ENCODE data around the gene SHLD1.
"Not testable (repeated sequence)": the region's sequence is repeated elsewhere in the genome, so short reads cannot be mapped to it uniquely, and the experiment has no call there.

Gene SHLD1, protein sequence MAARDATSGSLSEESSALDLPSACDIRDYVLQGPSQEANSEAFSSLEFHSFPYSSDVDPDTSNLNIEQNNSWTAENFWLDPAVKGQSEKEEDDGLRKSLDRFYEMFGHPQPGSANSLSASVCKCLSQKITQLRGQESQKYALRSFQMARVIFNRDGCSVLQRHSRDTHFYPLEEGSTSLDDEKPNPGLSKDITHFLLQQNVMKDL

DNA sequence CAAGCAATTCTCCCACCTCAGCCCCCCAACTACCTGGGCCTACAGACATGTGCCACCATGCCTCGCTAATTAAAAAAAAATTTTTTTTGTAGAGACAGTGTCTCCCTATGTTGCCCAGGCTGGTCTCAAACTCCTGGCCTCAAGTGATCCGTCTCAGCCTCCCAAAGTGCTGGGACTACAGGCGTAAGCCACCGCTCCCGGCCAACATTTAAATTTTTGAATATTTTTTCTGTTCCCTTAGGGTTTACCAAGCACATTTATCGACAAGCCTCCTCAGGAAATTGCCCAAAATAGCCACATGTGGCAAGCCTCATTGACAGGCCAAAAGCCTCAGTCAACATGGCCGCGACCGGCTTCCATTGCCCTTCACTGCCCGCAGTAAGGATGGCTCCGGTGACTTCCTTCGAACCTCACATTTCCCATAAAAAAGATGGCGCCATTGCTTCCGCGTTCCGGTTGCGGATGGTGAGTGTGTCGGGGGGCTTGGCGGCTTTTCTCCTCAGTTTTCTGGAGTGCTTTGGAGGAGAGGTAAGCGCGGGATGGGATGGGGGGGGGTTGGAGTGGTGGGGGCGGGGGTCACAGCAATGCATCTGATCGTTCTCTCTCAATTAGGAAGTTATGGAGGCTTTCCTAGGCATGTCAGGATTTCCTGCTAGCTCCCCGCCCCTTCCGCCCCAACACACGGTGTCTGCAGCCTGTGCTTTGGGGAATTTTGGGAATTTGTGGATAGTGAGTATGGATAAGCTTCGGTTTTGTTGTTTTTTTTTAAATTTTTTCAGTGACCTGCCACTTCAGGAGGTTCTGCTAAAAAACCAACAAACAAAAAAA, at the start of gene SHLD1:
TSS of gene SHLD1 (plus strand) at position 450 of the 828 bp plus-strand sequence. CDS start 22,465 bp downstream, outside the sequence.
- DNase-seq (ENCODE audit: low spot score): peak; percentile 84

DNA sequence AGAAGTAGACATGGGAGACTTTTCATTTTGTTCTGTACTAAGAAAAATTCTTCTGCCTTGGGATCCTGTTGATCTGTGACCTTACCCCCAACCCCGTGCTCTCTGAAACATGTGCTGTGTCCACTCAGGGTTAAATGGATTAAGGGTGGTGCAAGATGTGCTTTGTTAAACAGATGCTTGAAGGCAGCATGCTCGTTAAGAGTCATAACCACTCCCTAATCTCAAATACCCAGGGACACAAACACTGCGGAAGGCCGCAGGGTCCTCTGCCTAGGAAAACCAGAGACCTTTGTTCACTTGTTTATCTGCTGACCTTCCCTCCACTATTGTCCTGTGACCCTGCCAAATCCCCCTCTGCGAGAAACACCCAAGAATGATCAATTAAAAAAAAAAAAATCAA, 47.9 kb upstream of the SHLD1 start:
- not testable (repeated sequence) for DNase-seq (ENCODE audit: low spot score)

DNA sequence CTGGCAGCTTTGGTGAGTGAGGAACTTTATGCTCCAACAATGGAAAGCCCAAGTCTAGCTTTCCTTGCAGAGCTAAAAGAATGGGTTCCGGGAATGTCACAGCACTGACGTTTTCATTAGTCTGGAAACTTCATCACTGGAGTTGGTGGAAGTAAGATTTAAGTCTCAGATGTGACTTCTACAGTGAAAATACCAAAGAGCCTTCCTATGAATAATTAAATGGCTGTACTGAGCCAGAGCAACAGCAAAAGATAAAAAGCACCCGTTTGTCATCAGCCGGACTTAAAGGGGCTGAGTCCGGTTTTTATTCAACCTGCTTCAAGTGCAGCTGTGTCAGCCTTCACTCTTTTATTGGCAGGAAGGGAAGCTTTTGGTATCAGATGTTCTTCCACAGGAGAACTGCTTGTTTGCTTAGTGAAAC, 46.5 kb upstream of the SHLD1 start:
- no peak for DNase-seq (ENCODE audit: low spot score)

DNA sequence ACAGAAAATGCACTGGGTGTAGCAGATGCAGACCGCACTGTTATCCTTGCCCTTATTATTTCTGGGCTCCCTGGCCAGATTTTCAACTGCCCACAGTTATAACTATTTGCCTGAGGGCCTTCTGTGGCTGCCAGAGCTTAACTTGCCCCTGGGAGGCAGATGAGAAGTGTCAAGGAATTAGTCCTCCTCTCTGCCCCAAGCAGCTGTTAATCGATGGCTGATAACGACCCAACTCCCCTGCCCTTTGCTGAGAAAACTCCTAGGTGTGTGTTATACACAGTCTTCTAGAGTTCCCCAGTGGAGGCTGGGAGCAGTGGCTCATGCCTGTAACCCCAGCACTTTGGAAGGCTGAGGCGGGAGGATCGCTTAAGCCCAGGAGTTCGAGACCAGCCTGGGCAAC, 44.4 kb upstream of the SHLD1 start:
- no peak for DNase-seq (ENCODE audit: low spot score)

DNA sequence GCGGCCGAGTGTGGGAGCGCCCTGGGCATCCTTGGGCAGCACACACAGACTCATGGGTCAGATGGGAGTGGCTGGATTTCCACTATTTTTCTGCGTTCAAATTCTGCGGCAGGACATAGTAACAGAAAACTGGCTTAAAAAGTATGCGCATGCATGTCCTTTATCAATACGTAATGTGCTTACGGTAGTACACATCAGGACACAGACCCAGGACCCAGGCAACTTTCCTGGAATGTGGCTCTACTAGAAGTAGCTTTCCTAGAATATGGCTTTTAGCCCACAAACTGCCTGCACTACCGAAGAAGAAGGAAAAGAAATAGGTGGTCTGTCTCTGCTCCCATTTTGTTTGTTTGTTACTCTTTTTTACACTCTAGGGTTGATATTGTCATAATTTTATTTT, 43.4 kb upstream of the SHLD1 start:
- no peak for DNase-seq (ENCODE audit: low spot score)

DNA sequence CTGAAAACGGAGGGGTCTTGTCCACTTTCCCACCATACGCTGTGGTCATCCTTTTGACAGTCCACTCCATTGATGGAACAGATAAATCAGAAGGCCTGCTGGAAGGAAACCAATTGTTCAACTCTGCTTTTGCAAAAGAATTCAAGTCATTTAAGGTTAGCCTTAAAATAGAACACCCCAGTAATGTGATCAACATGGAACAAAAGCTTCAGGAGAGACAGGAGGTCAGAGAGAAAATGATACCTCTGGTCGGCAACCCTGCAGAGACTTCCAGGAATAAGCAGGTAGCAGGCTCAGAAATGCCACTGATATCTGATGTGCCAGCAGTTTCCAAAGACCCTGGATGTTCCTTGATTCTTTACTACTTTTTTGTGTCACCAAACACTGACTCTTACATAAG, 39.6 kb upstream of the SHLD1 start:
- no peak for DNase-seq (ENCODE audit: low spot score)

DNA sequence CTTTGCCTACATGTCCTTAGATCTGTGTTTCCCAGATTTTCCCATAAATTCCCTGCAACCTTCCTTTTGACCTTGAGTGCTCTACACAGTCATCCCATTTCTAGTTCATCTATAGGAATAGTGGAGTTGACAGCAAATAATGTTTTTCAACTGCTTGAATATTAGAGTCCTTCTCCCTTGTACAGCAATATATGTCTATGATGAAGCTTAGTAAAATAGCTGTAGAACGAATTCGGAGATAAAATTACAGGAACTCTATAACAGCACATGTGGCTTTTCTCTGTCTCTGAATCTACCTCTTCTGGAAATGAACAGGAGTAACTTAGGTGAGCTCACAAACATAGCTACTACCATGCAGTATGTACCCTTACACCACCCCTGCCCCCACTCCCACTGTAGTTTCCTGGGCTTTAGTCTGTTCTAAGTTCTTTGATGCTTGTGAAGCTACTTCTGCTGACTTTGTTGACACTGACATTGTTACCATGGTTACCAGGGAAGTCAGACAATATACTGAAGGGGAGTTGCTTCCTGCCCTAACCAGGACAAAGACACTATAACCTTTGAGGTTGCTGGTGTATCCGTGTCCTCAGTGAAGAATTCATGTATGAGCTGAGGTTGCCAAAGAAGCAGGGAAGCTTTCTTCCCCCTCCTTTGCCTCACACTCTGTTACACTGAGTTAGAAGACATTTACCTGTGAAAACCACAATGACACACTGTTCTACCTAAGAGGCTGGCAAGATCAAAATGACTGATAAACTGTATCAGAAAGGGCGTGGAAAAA, 35.8 kb upstream of the SHLD1 start:
- peak; percentile 91 for DNase-seq (ENCODE audit: low spot score)

DNA sequence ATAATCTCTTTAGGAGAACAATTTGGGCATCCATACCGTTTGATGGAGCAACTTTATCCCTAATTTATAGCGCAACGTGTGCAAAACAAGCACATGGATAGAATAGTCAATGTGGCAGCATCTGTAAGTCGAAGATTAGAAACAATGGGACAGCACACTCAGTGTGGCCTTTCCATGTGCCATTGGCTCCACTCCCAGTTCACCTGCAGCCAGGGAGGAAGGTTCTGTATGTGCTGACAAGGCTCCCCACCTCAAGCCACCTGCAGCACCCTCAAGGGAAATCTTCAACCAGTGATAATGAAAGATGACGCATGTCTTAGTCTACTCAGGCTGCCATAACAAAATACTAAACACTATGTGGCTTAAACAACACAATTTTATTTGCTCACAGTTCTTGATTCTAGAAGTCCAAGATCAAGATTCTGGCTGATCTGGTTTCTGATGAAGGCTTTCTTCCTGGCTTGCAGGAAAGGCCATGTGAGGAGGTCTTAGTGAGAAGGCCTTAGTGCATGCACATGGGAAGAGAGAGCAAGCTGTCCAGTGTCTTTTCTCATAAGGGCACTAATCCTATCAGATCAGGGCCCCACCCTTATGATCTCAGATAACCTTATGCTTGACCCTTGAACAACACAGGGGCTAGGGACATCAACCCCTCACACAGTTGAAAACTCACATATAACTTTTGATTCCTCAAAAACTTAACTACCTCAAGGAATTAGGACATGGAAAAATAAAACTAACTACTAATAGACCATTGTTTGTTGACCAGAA, 34.9 kb upstream of the SHLD1 start:
- DNase-seq (ENCODE audit: low spot score): no peak

DNA sequence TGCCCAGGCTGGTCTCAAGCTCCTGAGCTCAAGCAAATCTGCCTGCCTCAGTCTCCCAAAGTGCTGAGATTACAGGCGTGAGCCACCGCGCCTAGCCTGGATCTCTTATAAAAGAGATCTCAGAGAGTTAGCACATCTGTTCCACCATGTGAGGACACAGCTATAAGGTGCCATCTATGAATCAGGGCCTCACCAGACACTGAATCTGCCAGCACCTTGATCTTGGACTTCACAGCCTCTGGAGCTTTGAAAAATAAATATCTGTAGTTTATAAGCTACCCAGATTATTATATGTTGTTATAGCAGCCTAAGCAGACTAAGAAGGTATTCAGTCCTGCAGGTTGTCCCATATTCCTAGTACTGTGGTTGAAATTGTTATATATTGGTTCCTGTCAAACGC, 33.2 kb upstream of the SHLD1 start:
- no peak for DNase-seq (ENCODE audit: low spot score)

DNA sequence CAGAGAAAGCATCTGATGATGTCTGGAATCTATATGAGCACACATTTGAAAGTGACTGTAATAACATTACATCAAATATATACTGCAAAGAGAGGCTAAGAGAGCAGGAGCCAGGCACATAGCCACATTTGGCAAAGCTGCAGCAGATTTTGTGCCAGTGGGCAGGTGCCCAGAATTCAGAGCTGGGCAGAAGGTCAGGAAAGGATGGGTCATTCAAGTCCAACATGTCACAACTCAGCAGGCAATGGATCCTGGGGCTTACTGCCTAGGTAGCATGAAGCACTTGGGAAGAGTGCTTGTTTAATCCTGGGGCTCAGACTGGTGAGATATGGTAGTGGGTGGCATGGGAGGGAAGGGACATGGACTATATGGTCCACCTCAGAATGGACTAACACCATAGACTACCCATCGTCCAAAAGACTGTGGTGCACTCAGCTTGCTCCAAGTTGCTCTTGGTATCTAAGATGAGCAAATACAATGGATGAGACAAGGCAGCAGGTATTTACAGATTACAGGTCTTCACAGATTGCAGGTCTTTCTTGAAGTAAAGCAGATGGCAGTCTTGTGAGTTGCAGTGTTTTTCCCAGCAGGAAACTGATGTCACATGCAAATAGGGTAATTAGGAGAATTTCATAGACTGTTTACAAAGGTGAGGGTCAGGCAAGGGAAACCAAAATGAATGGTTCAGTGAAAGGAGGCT, 31.2 kb upstream of the SHLD1 start:
- no peak for DNase-seq (ENCODE audit: low spot score)

DNA sequence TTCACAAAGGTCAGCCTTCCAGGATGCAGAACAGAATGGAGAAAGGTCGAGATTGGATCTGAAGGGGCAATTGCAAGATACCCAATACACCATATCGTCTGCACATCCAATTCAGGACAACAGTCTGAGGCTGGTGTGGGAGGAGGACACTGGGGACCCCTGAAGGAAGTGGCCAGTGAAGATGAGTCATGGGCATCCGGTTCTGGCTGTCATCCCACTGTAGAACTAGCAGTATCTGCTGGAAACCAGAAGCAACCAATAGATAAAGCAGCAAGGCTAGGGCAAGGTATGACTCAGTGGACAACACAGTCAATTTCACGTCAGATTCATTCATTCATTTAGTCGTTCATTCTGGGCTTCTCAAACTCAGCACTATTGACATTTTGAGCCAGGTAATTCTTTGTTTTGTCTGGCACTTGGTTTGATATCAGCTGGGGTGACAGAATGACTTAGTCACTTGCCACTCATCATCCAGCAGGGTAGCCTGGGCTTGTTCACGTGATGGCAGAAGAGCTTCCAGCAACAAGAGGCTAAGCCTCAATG, 30.3 kb upstream of the SHLD1 start:
- peak; percentile 6 for DNase-seq (ENCODE audit: low spot score)

DNA sequence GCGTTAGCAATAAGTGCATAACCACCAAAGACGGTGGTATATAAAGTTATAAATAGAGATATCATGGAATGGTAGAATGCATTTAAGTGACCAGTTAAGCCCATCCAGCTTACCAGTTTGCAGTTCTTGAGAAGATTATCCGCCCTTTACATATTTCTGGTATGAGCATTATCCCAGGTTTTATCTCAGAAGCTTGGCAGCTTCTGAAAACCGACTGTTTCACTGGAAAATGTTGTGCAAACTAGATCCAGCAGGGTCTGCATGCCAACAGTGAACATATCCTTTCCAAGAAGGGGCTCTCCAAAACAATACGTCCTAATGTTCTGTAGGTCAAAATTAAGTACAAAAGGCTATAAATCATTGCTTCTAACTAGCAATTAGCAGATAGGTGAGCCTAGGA, 29.5 kb upstream of the SHLD1 start:
- no peak for DNase-seq (ENCODE audit: low spot score)

DNA sequence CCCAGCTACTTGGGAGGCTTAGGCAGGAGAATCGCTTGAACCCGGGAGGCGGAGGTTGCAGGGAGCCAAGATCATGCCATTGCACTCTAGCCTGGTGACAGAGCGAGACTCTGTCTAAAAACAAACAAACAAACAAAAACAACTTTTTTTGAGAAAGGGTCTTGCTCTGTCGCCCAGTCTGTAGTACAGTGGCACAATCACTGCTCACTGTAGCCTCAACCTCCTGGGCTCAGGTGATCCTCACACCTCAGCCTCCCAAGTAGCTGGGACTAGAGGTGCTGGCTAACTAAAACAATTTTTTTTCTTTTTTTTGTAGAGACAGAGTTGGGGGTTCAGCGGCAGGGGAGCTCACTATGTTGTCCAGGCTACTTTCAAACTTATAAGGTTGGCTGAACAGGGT, 28.8 kb upstream of the SHLD1 start:
- not testable (repeated sequence) for DNase-seq (ENCODE audit: low spot score)

DNA sequence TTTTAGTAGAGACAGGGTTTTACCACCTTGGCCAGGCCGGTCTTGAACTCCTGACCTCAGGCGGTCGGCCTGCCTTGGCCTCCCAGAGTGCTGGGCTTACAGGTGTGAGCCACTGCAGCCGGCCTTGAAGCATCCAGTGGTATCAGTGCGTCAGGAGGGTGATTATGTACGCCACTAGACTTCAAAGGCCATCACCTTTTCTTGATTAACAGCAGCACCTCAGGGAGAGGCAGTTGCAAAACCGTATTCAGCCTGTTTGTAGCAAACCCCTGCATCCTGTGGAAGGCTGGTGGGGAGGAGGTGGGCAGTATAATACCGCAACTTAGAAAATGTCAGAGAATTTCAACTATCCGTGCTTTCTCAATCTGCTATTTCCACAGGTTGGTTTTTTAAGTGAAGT, 27.3 kb upstream of the SHLD1 start:
- no peak for DNase-seq (ENCODE audit: low spot score)

DNA sequence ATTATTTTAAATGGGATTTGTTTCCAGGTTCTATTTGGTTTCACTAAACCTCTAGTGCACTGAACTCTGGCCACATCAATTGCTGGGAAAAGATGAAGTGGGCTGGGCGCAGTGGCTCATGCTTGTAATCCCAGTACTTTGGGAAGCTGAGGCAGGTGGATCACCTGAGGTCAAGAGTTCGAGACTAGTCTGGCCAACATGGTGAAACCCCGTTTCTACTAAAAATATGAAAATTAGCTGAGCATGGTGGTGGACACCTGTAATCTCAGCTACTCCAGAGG, 25.1 kb upstream of the SHLD1 start:
- not testable (repeated sequence) for DNase-seq (ENCODE audit: low spot score)

DNA sequence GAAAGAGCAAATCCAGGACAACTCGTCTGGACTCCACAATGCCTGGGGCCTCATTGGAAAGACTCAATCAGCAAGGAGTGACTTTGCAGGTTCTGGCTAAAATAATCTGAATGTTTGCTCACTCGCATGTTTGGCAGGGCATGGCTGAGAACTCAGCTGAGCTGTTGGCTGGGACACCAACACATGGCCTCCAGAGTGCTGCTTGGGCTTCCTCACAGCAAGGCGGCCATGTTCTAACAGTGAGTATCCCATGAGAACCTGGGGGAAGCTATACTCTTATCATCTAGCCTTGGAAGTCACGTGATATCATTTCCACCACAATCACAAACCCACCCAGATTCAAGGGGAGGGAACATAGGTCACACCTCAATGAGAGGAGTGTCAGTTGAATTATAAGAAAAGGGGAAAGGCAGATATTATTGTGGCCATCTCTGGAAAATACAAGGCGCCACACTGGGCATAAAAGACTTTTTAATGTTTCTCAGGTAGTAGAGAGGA, 23.1 kb upstream of the SHLD1 start:
- DNase-seq (ENCODE audit: low spot score): no peak

DNA sequence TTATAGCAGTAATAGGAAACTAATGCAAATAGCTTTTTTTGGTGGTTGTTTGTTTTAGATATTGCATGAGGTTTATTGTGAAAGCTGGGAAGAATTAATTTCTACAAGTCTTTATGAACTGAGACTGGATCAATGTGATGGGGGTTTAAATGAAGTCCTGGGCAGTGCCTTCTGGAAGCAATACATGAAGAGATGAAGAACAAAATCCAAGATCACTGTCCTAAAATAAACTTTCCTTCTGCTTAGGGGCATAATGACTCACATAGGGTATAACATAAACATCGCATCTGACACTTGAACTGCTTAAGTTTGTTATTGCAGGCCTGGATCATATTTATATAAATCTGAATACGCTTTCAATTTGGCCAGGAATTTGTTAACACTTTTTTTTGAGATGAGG, 20.9 kb upstream of the SHLD1 start:
- DNase-seq (ENCODE audit: low spot score): no peak

DNA sequence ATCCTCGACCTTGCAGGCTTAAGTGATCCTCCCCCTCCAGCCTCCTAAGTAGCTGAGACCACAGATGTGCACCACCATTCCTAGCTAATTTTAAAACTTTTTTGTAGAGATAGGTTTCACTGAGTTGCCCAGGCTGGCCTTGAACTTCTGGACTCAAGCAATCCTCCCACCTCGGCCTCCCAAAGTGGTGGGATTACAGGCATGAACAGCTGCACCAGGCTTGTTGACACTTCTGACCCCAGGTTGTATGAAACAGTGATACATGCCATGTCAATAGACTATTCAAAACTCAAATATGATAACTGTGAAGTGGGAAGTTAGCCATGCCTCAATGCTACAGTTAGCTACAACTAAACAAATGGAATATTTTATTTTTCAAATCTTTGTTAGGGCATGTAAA, 20.1 kb upstream of the SHLD1 start:
- DNase-seq (ENCODE audit: low spot score): no peak

DNA sequence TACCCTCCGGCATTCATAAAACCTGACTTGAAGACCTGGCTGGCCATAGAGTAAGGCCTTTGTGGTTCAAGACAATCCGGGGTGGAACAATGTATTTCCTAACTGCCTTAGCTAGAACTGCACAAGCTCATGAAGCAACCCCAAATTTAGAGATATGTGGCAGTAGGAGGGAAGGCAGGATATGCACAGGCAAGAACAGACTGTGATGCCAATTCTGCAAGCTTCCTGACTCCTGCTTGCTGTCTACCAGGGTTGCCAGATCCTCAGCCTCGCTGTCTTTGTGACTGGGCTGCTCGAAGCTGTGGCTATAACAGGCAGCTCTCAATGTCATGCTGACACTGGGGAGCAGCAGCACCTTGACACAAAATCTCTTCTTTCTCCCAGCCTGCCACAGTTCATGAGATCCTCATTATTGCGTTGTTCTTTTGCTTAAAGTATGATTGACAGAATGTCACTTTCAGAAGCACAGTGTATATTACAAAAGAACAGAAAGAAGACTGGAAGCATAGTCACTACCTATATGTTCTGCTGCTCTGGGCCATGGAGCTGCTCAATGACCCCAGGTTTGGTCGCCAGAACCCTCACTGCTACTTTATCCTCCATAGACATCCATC, 18.3 kb upstream of the SHLD1 start:
- no peak for DNase-seq (ENCODE audit: low spot score)

DNA sequence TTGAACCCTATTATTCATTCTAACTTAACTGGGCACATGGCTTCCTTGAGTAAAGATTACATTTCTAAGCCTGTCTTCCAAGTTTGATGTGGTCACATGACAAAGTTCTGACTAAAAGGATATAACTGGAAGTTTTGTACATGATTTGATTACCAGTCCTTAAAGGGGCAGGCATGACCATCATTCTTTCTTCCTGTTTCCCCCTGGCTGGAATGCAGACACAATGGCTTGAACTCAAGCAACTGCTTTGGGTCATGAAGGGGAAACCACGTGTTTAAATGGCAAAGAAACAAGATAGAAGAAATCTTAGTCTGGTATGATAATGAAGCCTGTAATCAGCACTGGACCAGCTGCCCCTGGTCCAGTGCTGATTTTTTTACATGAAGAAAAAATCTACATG, 15.6 kb upstream of the SHLD1 start:
- DNase-seq (ENCODE audit: low spot score): no peak

Data from CD4-positive, alpha-beta T cell treated with Interleukin-6 at 100 ng/mL for 8 hours (primary cell).